ENCODE results near the gene ROS1. TPM values are rescaled to one million over a fixed set of nuclear protein-coding genes. Genes with fewer than 3 reads are reported as not detected.
A peak's percentile ranks its signal among the peaks of the same experiment; 100 is the strongest.

ROS1 gene
- total RNA-seq, 1 donor from 2014 or later = not detected

- Histone ChIP-seq H3K27me3 (peaks cover 3% of the 10 kb centered on the region), H3K27ac (no peak overlapping the region), H3K36me3 (no peaks in the 10 kb centered on the region), H3K4me1 (peaks cover 7% of the 10 kb centered on the region), H3K9me3 (no peaks in the 10 kb centered on the region), H3K4me3 (no peak overlapping the region)
- TF ChIP-seq POLR2AphosphoS5 (IDR thresholded peaks at IDR 0.05; ENCODE audit: insufficient read depth in 1 of 2, low read depth in 1 of 2) (no peak), POLR2A (IDR thresholded peaks at IDR 0.05) (no peak)
- DNase-seq (ENCODE audit: extremely low spot score in 2 of 2) = no peak
- intact Hi-C loops (cut with DNase I) = no loop called here
These were observed 153.5 kb downstream of the ROS1 start for GRCh38 chr6:117272032-117272866.

- no peaks in the 10 kb centered on the region for H3K36me3 ChIP-seq
These were observed 154.8 kb downstream of the ROS1 start for GRCh38 chr6:117270843-117271507.

GRCh38 chr6:117270055-117270842 is 155.5 kb downstream of the ROS1 start:
- no peak for DNase-seq (ENCODE audit: extremely low spot score in 2 of 2)
- H3K27me3 ChIP-seq = peaks cover 4% of the 10 kb centered on the region
- peaks cover 21% of the 10 kb centered on the region for H3K4me1 ChIP-seq
- intact Hi-C loops (cut with DNase I) = no loop called here
- no peak overlapping the region for H3K27ac ChIP-seq
- H3K4me3 ChIP-seq = peak overlapping the region in 1 of 2 donors; percentile 42
- no peaks in the 10 kb centered on the region for H3K9me3 ChIP-seq
- no peak for TF ChIP-seq POLR2A (IDR thresholded peaks at IDR 0.05)
- TF ChIP-seq, protein P1, sequence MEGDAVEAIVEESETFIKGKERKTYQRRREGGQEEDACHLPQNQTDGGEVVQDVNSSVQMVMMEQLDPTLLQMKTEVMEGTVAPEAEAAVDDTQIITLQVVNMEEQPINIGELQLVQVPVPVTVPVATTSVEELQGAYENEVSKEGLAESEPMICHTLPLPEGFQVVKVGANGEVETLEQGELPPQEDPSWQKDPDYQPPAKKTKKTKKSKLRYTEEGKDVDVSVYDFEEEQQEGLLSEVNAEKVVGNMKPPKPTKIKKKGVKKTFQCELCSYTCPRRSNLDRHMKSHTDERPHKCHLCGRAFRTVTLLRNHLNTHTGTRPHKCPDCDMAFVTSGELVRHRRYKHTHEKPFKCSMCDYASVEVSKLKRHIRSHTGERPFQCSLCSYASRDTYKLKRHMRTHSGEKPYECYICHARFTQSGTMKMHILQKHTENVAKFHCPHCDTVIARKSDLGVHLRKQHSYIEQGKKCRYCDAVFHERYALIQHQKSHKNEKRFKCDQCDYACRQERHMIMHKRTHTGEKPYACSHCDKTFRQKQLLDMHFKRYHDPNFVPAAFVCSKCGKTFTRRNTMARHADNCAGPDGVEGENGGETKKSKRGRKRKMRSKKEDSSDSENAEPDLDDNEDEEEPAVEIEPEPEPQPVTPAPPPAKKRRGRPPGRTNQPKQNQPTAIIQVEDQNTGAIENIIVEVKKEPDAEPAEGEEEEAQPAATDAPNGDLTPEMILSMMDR (IDR thresholded peaks at IDR 0.05) = no peak
- no peak for TF ChIP-seq POLR2AphosphoS5 (IDR thresholded peaks at IDR 0.05; ENCODE audit: insufficient read depth in 1 of 2, low read depth in 1 of 2)
- no peaks in the 10 kb centered on the region for H3K36me3 ChIP-seq

More at GRCh38 chr6:117270843-117271507, 154.8 kb downstream of the ROS1 start:
- Histone ChIP-seq H3K27me3 (peaks cover 3% of the 10 kb centered on the region), H3K27ac (no peak overlapping the region), H3K4me3 (peak overlapping the region in 1 of 2 donors; percentile 42), H3K9me3 (no peaks in the 10 kb centered on the region), H3K4me1 (peaks cover 14% of the 10 kb centered on the region)
- intact Hi-C loops (cut with DNase I) = no loop called here
- DNase-seq (ENCODE audit: extremely low spot score in 2 of 2) = no peak
- TF ChIP-seq POLR2AphosphoS5 (IDR thresholded peaks at IDR 0.05; ENCODE audit: insufficient read depth in 1 of 2, low read depth in 1 of 2) (no peak), POLR2A (IDR thresholded peaks at IDR 0.05) (no peak)
- TF ChIP-seq, protein P1 (IDR thresholded peaks at IDR 0.05) = no peak

DNA sequence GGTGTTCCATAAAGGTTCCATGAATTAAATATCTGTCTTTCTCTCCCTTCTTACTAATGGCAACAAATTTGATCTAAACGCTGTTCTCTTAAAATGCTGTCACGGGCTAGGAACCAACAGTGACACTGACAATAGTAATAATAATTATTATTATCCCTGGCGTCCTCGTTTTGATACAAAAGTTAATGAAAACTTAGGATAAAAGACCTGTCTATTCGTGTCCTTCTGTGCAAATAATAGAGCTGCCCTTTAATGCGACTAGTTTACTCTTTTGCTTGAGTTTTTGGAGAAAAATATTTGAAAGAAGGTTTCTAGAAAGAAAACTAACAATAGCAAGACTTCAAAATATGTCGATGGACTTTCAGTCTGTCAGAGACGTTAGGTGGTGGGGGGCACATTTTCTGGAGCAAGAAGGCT is 156.1 kb downstream of the ROS1 start:
- H3K9me3 ChIP-seq = no peaks in the 10 kb centered on the region
- no peak for TF ChIP-seq POLR2A (IDR thresholded peaks at IDR 0.05)
- no peak overlapping the region for H3K27ac ChIP-seq
- H3K27me3 ChIP-seq = peaks cover 9% of the 10 kb centered on the region
- no peak for DNase-seq (ENCODE audit: extremely low spot score in 2 of 2)
- peaks cover 27% of the 10 kb centered on the region for H3K4me1 ChIP-seq
- no peak overlapping the region for H3K4me3 ChIP-seq
- intact Hi-C loops (cut with DNase I) = no loop called here
- no peaks in the 10 kb centered on the region for H3K36me3 ChIP-seq

GRCh38 chr6:117268924-117269323 is 156.8 kb downstream of the ROS1 start:
- intact Hi-C loops (cut with DNase I) = no loop called here
- no peak overlapping the region for H3K4me3 ChIP-seq
- no peak overlapping the region for H3K27ac ChIP-seq
- H3K36me3 ChIP-seq = no peaks in the 10 kb centered on the region
- DNase-seq (ENCODE audit: extremely low spot score in 2 of 2) = no peak
- peaks cover 9% of the 10 kb centered on the region for H3K27me3 ChIP-seq
- peaks cover 33% of the 10 kb centered on the region for H3K4me1 ChIP-seq
- TF ChIP-seq POLR2AphosphoS5 (IDR thresholded peaks at IDR 0.05; ENCODE audit: insufficient read depth in 1 of 2, low read depth in 1 of 2) = no peak
- TF ChIP-seq, protein P1 (IDR thresholded peaks at IDR 0.05) = no peak
- TF ChIP-seq POLR2A (IDR thresholded peaks at IDR 0.05) = no peak
- no peaks in the 10 kb centered on the region for H3K9me3 ChIP-seq

All from vagina (tissue), 2 donors.